Testis (tissue), 3 donors: ENCODE results near the gene RNF114. TPM values are rescaled to one million over a fixed set of nuclear protein-coding genes. Genes with fewer than 3 reads are reported as not detected.
A peak's percentile ranks its signal among the peaks of the same experiment; 100 is the strongest.
"Not testable (repeated sequence)": the region's sequence is repeated elsewhere in the genome, so short reads cannot be mapped to it uniquely, and the experiment has no call there.

ENCODE experiments used
- DNase-seq: peaks from one replicate; pipeline ENCODE4 v3.0.0-alpha.2; 2019
- H3K27ac ChIP-seq, 2 donors: fragments of 200-600 bp; sonication (generic); one replicate each; pipeline ENCODE4 v1.5.1; 2019
- H3K27me3 ChIP-seq: fragments of 200-600 bp; sonication (generic); one replicate; pipeline ENCODE4 v1.5.1; 2019
- H3K36me3 ChIP-seq: fragments of 200-600 bp; sonication (generic); one replicate; pipeline ENCODE4 v1.5.1; 2017; ENCODE audit warnings: low read depth; ENCODE audit errors: missing control alignments
- H3K4me1 ChIP-seq: fragments of 200-600 bp; sonication (generic); one replicate; pipeline ENCODE4 v1.5.1; 2019
- H3K4me3 ChIP-seq, 2 donors: fragments of 200-600 bp; sonication (generic); one replicate each; pipeline ENCODE4 v1.5.1; 2017 to 2019
- H3K9me3 ChIP-seq: fragments of 200-600 bp; sonication (generic); one replicate; pipeline ENCODE4 v1.5.1; 2017
- POLR2A ChIP-seq: fragments of 450-650 bp; IDR thresholded peaks from one replicate; pipeline ENCODE4 v1.6.1; 2017; ENCODE audit warnings: antibody characterized with exemption, mild to moderate bottlenecking, moderate library complexity
- whole genome bisulfite sequencing, 2 donors: methylation state at CpG; one replicate each; pipeline ENCODE4 v1.1.5; 2018; 5-methylcytosine and 5-hydroxymethylcytosine counted together
- intact Hi-C: fragments of 100-400 bp; cut with DNase I; formaldehyde crosslinking; loops from one replicate; pipeline ENCODE4 v1.15.1; 2023; ENCODE audit warnings: low total_unique reads
- polyA plus RNA-seq: library from polyadenylated mRNA; stranded (reverse); fragments of 350-450 nt; fragmentation: Illumina TruSeq; extraction: RNeasy Lipid Tissue Mini Kit (QIAGEN cat#74804); gene quantifications from one replicate; pipeline ENCODE4 v1.2.3, GENCODE V29; 2014; ENCODE audit warnings: low read depth, low replicate concordance; ENCODE audit not compliant: insufficient read depth
- total RNA-seq, 2 donors: library from RNA; depleted of rRNA; stranded (reverse); fragments of >200 nt; gene quantifications; one replicate each; pipeline ENCODE4 v1.2.3, GENCODE V29; 2016
- TF ChIP-seq, protein P1 (sequence below), 3 experiments: fragments of 450-650 bp in 2 of 3; fragments of 200-600 bp in 1 of 3; sonication (generic) in 1 of 3; IDR thresholded peaks; one replicate each; pipeline ENCODE4 v1.5.1; 2016 to 2019; ENCODE audit warnings: antibody characterized with exemption in 3 of 3, mild to moderate bottlenecking in 2 of 3, moderate library complexity in 1 of 3

RNF114 gene
- total and polyA plus RNA-seq, 3 donors from 2014 or later: 472 to 531 (median 479) TPM

GRCh38 chr20:49894073-49894470 is 42.1 kb upstream of the RNF114 start:
- 54 to 56% methylated on average over 6 of the region's 6 CpGs for WGBS, 2 donors
- TF ChIP-seq, protein P1, sequence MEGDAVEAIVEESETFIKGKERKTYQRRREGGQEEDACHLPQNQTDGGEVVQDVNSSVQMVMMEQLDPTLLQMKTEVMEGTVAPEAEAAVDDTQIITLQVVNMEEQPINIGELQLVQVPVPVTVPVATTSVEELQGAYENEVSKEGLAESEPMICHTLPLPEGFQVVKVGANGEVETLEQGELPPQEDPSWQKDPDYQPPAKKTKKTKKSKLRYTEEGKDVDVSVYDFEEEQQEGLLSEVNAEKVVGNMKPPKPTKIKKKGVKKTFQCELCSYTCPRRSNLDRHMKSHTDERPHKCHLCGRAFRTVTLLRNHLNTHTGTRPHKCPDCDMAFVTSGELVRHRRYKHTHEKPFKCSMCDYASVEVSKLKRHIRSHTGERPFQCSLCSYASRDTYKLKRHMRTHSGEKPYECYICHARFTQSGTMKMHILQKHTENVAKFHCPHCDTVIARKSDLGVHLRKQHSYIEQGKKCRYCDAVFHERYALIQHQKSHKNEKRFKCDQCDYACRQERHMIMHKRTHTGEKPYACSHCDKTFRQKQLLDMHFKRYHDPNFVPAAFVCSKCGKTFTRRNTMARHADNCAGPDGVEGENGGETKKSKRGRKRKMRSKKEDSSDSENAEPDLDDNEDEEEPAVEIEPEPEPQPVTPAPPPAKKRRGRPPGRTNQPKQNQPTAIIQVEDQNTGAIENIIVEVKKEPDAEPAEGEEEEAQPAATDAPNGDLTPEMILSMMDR (IDR thresholded peaks at IDR 0.05): no peak
- no peak for TF ChIP-seq POLR2A
- Histone ChIP-seq H3K9me3 (no peaks in the 10 kb centered on the region), H3K27me3 (no peaks in the 10 kb centered on the region), H3K4me3 (no peak overlapping the region), H3K36me3 (no peaks in the 10 kb centered on the region), H3K27ac (peak overlapping the region in 1 of 2 donors; percentile 32), H3K4me1 (peaks cover 38% of the 10 kb centered on the region)
- intact Hi-C loops: no loop called here
- no peak for DNase-seq

DNA sequence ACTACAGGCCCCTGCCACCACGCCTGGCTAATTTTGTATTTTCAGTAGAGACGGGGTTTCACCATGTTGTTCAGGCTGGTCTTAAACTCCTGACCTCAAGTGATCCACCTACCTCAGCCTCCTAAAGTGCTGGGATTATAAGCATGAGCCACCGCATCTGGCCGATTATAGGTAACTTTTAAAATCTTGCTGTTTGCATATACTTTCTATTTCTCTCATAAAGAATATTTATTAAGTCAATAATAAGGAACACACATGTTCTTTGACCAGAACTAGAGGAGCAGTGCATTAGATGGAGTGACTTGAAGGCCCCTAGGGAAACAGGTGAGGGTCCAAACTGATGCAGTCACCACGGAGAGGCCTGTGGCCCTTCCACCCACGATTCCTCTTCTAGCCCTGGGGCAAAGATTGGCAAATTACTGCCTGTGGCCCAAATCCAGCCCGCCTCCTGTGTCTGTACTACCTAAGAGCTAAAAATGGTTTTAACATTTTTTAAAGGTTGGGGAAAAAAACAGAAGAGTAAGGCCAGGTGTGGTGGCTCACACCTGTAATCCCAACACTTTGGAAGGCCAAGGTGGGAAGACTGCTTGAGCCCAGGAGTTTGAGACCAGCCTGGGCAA is 40.6 kb upstream of the RNF114 start:
- DNase-seq, H3K27ac ChIP-seq, intact Hi-C loops, H3K27me3 ChIP-seq, H3K36me3 ChIP-seq, H3K4me3 ChIP-seq, H3K9me3 ChIP-seq: not testable (repeated sequence)
- WGBS, 2 donors: 90 to 92% methylated on average over 7 of the region's 7 CpGs
- peaks cover 24% of the 10 kb centered on the region for H3K4me1 ChIP-seq

GRCh38 chr20:49896204-49896603 is 40.0 kb upstream of the RNF114 start:
- DNase-seq: no peak
- TF ChIP-seq, protein P1 (IDR thresholded peaks at IDR 0.05): no peak
- no peak for TF ChIP-seq POLR2A

DNA sequence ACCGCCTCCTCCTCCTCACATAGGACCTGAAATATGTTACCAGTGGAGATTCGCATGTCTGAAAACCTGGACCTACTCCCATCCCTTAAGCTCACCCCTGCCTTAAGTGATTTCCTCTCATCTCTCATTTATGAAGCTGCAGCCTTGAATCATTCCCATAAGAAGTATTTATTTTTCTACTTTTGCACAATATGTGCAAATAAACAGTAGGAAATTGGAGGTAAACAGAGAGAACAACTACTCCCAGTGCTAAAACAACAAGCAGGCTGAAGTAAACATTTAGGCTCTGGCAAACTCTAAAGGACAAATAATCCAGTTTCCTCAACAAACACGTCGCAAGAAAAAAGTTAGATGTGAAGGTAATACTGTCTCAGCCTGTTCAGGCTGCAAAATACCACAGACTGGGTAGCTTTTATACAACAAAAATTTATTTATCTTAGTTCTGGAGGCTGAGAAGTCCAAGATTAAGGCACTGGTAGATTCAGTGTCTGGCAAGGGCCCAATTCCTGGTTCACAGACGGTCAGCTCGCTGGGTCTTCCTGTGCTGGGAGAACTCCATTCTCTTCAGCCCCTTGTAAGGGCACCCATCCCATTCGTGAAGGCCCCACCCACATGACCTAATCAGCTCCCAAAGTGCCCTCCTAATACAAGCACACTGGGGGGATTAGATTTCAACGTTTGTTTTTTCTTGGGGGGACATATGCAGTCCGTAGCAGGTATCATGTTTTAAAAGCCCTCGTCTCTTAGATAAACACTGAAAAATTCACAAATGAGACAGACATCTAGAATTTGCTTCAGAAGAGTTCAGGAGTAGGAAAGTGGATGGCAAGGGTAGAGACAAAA is 36.4 kb upstream of the RNF114 start:
- TF ChIP-seq, protein P1 (IDR thresholded peaks at IDR 0.05): no peak
- TF ChIP-seq POLR2A: no peak
- intact Hi-C loops: no loop called here
- H3K4me1 ChIP-seq: no peaks in the 10 kb centered on the region
- no peak overlapping the region for H3K4me3 ChIP-seq
- H3K36me3 ChIP-seq: no peaks in the 10 kb centered on the region
- DNase-seq: no peak
- no peaks in the 10 kb centered on the region for H3K9me3 ChIP-seq
- WGBS, 2 donors: 59 to 68% methylated on average over 10 of the region's 10 CpGs
- H3K27ac ChIP-seq: no peak overlapping the region
- no peaks in the 10 kb centered on the region for H3K27me3 ChIP-seq

More at GRCh38 chr20:49896204-49896603, 40.0 kb upstream of the RNF114 start:
- H3K4me3 ChIP-seq: no peak overlapping the region
- H3K36me3 ChIP-seq: no peaks in the 10 kb centered on the region
- no peak overlapping the region for H3K27ac ChIP-seq
- no peaks in the 10 kb centered on the region for H3K9me3 ChIP-seq
- peaks cover 18% of the 10 kb centered on the region for H3K4me1 ChIP-seq
- 82 to 89% methylated on average over 6 of the region's 6 CpGs for WGBS, 2 donors
- H3K27me3 ChIP-seq: no peaks in the 10 kb centered on the region
- intact Hi-C loops: no loop called here

- TF ChIP-seq, protein P1 (IDR thresholded peaks at IDR 0.05): no peak
- no peak for TF ChIP-seq POLR2A
- Histone ChIP-seq H3K27me3 (no peaks in the 10 kb centered on the region), H3K27ac (no peak overlapping the region), H3K36me3 (no peaks in the 10 kb centered on the region), H3K9me3 (no peaks in the 10 kb centered on the region), H3K4me1 (no peaks in the 10 kb centered on the region), H3K4me3 (no peak overlapping the region)
- 86 to 100% methylated on average over 1 to 5 of the region's 5 CpGs for WGBS, 2 donors
- intact Hi-C loops: no loop called here
- DNase-seq: no peak
These were observed 34.6 kb upstream of the RNF114 start for GRCh38 chr20:49901588-49901987.
